ENCODE measurements around the gene TOX3.

Gene TOX3

DNA sequence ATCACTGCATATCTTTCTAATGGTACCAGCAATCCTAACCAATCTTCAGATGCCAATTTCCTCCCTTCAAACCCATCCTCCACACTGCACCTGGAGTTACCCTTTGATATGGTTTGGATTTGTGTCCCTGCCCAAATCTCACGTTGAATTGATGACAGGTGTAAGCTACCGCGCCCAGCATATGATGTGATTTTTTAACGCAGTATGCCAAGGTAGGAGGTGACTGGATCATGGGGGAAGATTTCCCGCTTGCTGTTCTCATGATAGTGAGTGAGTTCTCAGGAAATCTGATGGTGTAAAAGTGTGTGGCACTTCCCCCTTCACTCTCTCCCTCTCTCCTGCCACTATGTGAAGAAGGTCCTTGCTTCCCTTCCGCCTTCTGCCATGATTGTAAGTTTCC lies 57.0 kb downstream of the TOX3 start:
- DNase-seq: no peak

DNA sequence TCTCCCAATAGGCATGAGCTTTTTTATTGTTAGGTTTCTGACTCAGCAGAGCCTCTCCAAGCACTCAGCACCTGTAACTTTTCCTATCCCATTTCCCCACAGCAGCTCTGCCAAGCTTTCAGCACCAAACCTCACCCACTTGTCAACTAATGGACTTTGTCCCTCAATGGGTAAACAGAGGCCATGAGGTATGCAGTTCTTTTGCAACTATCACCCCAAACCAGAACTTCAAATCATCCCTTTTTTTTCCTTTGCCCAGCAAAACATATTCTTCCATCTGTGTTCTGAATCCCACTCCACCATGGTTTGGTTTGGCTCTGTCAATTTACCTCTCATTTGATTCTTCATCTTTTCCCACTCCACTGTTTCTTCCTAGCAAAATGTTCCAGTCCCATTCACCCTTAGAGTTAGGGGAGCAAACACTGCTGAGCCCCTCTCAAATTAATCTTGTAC lies 58.1 kb downstream of the TOX3 start:
- no peak for DNase-seq

DNA sequence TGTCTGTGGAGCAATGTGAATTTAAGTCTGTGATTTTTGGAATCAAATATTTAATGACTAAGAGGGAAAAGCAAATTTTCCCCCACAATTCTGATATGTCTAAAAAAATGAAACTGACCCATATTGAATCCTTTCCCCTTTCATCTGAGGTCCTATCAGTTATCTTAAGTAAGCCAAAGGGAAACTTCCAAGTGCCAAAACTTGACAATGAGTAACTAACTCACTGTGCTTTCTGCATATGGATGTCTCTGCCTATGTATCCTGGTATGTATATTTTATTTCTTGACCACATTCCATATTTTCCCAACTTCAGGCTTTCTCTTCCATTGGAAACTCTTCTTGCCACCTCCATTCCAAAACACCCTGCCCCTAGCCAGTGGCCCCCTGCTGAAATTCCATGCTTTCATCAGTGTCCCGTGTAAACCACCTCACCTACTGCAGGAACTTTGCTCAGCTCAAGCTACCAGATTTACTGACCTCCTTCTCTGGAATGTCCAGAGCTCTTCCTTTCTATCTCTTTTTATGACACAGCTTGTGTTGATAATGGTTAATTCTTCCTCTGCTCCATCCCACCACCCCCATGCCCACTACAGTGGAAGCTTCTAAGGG lies 59.0 kb downstream of the TOX3 start:
- DNase-seq: no peak

DNA sequence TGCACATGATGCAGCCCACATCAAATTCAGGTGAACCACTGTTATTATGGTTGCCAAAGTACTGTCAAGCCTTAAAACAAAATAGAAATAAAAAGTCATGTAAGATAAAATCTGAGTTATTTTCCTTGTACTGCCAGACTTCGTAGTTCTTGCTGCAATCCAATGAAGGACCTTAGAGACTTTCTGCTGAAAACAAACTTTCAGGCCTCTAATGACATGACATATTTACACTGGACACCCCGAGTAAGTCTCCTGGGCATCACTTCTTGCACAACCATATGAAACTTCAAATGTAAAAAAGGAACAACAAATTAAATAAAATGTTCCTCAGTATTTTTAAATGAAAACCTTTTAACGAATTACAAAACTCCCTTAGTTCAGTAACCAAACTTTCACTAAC lies 66.7 kb downstream of the TOX3 start:
- DNase-seq: no peak

DNA sequence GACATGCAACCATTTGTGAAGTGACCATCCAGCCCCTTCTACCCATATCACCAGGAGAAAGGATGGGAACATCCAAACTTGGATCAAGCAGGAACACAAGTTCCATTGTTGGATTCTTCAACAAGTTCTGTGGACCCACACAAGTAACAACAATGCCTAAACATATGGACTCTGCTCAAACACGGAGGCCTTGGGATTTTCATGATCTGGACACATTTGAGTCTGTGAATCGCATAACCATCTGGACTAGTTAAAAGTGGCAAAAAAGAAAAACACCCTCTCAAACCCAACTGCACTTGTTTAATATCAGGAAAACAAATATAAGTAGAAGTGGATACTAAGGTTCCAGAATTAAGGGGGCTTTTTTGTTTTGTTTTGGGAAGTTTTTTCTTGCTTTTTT lies 70.8 kb downstream of the TOX3 start:
- no peak for DNase-seq

DNA sequence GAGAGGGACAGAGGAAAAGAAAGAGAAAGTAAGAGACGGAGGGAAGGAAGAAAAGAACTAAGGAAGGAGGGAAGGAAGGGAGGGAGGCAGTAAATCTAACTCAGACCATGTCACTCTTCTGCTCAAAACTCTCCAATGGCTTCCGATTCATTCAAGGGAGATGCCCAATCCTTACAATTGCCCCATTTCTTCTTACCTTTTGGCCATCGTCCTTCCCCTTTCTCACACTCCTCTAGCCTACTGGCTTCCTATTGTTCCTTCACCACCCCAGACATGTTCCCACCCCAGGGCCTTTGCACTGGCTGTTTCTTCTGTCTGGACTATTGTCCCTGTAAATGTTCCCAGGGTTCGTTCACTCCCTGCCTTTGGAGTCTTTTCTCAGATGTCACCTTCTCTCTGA lies 72.3 kb downstream of the TOX3 start:
- no peak for DNase-seq

DNA sequence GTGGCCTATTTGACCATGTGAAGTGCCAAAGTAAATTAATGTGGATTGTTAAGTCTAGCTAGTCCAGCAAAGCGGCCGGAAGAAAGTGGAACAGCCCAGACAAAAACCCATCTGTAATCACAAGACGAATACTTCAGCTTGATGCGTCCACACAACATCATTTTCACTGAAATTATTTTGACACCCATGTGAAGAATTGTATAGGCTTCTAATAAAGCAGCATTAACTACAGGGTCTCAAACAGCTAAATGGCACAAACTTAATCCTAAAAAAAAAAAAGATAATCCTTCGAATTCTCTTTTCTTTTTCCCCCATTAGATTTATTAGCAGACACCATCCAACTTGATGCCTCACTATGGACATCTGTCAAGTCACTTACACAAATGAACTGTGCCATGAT lies 73.8 kb downstream of the TOX3 start:
- DNase-seq: no peak

DNA sequence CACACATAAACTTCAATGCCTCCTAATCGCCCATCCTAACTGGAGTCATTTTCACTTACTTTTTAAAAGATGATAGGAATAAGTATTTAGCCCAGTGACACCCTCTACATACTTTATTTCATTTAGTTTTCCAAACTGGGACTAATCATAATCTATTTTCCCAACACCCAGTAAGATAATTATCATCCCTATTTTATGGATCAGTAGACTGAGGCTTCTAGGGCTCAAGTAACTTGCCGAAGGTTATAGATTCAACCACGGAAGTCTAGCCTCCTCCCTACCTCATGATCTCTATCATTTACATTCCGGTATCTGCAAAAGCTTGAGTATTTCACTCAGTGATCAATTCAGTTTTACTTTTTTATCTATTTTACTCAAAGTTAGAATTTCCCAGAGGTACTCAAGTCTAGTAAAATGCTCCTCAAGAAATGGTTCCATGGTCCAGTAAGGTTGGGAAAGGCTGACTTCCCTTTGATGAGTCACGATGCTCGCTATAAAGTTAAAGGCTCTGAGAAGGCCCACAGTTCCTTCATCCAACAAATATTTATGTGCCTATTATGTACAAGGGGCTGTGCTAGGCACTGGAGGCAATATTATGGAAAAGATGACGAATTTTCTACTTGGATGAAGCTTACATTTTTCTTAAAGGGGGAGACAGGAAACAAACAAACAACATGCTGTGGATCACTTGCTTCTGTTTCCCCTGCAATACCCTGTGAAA lies 75.1 kb downstream of the TOX3 start:
- no peak for DNase-seq

DNA sequence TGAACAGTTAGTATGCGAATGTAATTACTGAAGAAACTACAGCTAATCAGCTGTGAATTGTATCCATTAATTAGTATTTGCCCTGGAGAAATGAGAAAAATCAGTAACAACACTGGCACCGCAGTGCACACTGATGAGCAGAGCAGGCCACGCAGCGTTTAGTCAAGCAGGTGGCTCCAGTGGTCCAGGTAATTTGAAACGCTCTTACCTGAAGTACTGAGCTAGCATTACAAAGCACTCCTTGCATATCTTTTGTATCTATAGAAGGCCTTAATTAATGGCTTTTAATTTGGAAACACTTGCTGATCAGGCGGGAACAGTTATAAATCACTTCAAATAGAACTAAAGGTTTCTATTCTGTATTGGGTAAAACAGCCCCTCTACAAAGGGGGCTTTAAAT lies 76.4 kb downstream of the TOX3 start:
- peak; percentile 30 for DNase-seq

DNA sequence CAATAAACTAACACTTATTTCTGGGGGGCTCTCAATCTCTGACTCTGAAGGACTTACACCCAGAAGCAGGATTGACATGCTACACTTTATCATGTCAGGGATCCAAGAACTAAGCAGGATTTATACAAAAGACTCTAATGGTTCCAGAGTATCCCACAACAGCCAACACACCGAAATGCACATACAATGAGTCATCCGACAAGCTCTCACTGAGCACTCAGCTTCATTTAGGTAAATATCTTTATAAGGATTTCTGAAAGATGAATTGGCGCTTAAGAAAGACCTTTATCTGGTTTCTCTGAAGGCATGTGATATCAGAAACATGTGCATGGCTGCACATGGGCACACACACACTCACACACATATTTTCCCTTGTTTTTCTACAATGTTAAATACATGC lies 77.2 kb downstream of the TOX3 start:
- DNase-seq: peak; percentile 39

DNA sequence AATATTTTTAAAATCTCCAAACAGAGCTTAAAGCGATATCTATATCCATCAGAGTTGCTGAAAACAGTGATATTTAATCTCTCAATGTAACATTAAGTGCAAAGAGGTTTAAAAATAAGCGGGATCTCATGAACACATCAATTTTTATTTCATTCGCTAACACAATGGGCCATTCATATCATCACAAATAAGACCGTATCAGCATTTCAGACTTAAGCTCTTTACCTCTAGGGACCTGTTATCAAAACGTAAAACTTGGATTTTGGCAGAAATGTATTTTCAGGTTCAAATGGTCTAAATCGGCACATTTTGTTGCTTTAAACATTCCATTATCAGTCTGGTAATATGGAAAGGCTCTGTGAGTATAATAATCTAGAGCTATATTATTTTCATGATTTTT lies 77.9 kb downstream of the TOX3 start:
- DNase-seq: no peak

DNA sequence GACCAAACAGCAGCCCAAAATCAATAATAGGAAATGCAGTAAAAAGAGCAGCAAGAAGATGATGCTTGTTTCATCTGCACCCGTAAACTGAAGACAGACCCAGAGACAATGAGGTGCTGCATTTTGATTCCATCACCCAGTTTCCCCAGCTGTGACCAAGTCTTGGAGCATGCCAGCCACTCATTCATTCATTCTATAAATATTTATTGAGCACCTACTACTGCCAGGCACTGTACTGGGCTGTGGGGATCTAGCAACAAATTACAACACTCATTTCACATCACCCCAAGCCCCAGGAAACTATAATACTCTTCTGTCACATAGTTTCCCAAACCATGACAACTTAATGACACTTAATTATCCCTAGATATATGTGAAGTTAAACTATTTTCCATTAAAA lies 79.2 kb downstream of the TOX3 start:
- DNase-seq: no peak

DNA sequence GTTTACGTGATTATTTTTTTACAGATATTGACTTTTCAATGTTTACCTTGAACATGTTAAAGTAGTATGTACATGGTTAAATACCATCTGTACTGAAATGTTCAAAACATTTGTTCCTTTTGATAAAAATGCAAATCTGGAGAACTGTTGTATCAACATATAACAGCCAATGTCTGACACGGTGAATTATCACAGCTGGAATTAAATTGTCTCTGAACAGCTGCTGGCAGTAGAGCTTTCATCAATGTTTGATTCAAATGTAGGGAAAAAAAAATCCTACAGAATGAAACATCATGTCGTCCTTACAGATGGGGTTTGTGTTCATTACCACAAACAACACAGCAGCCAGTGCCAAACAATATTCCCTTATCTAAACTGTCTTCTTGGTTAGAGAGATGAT lies 79.9 kb downstream of the TOX3 start:
- no peak for DNase-seq

DNA sequence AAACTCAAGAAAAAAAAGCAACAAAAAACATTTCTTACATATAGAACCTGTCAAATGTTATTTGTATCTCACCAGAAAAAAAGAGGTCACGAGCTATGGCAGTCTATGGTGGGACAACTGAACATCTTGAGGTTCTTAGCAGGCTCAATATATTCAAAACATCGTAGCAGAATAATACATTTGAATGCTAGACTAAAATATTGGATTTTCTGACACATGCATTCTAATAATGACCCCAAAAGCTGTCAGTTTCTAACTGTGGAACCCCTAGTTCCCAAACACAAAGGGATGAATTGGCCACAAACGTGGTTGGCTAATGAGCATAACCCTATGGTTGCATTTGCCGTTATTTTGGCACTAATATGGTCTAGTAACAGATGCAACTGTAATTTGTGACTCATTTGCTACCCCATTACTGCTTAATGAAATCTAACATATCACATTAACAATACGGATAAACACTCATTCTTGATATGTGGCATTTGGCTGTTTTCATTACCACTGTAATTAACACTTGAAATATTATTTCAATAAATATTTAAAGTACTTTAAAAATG lies 81.2 kb downstream of the TOX3 start:
- no peak for DNase-seq

DNA sequence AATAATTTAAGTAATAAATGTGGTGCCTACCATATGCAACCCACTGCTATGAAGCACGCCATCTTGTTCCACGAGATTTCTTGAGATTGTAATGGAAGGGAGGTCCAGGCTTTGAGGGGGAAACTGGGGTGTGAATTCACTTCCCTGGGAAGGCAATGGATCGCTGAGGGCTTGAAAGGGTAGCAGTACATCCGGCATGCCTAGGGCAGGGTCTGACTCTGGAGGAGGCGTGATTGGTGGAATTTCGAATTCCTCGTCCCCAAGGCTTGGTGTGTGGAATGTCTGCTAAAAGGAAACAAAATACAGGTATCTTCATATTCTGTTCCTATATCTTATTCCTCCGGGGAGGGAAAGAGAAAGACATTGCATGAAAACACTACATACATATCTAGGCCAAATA lies 83.0 kb downstream of the TOX3 start:
- no peak for DNase-seq

DNA sequence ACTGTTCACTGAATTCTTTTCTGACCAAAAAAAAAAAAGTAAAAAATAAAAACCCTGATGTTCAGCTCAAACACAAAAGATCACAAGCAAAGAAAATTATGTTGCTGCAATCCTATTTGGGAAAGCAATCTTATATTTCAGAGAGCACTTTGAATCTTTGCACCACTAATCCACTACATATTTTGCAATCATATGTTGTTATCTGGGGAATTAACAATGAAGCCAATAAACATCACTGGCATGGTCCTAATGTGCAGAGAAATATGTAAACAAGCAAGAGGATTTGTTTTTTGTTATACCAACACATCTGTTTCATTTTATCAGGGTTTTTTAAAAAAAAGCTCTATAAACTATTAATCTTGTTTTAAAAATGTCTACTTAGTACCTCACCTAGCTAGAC lies 84.1 kb downstream of the TOX3 start:
- DNase-seq: no peak

DNA sequence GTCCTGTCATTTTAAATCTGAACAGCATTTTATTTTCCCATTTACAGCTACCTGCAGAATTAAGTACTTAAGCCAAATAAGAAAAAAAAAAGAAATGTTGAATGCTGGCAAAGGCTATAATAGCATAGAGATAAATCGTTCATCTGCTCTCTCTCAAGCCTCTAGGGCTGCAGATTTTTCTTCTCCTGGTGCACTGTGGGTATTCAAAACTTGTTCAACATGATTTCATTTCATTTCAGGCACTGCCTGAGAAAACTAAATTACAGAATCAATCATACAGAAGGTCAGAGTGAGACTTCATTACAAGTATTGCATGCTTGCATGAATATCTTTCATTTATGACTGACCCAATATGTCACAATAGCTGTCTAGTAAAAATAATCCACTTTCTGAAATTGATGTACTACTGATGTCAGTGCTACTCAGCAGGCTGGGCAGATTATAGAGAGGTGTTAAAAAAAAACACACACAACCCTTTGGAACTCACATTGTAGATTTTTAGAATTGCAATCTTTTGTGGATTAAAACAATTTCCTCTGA lies 86.2 kb downstream of the TOX3 start:
- DNase-seq: no peak

DNA sequence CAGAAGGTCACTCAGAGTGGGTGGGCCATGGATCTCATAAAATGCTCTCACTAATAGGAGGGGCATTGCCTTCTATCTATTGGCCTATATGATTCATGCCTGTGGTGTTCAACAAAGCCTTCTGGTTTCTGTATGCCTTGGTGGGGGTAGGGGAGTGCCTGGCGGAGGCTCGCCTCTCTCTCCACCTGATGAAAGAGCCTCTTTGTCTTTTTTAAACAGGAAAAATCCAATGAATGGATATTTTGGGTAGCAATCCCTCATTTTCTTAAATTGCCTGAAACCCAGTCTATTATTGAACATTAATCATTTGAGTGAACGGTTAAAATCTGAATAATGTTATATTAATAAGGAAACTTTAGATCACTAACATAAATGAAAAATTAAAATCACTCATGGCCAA lies 90.6 kb downstream of the TOX3 start:
- no peak for DNase-seq

DNA sequence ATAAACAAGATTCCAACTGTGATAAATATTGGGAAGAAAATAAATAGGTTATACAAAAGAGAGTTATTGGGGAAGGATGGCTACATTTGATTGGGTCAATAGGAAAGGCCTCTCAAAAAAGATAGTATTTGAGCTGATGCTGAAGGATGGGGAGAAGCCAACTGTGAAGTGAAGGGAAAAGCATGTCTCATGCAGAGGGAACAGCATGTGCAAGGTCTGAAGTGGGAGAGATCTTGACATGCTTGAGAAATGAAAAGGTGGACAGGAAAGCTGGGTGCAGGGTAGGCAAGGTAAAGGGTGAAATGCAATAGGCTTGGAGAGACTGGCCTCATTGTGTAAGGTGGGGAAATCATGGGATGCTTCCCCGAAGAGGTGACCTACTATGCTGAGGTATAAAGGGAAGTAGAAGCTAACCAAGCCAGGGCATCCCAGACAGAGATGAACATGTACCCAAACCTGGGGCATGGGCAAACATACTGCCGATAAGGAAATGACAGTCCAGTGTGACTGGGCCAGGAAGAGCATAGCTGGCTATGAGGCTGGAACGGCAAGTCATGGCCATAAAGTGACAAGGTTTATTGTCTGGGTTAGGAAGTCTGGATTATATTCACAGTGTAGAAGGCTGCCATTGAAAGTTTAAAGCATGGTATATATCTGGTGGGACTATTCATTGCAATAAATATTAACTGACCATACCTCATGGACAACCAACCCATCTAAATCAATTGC lies 91.2 kb downstream of the TOX3 start:
- no peak for DNase-seq

DNA sequence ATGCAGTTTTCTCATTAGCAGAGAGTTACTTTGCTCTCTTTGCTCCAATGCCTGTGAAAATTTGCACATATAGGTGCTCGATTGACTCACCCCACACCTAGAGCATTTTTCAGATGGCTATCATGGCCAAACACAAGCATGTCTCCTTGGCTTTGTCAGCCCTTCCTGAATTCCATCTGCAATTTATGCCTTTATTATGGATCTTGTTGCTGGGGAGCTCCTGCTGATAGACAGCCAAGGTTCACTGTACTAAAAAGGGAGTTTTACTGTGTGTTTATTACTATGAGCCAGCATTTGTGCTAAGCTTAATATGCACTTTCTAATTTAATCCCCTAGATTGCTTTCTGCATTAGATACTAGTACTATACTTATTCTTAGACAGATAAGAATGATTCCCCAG lies 93.3 kb downstream of the TOX3 start:
- DNase-seq: no peak

DNA sequence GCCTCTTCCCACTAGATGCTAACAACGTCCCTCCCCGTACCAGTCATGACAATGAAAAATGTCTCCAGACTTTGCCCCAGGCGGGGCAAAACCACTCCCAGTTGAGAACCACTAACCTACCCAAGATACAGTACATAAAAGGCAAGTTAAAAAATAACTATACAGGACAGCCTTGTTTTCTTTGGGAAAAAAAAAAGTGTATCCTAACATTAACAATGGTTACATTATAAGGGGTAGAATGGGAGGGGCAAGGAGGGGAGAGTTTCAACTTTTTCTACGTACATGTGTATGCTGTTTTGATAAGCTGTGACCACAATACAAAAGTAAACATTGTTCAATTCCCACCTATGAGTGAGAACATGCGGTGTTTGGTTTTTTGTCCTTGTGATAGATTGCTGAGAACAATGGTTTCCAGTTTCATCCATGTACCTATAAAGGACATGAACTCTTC lies 94.9 kb downstream of the TOX3 start:
- no peak for DNase-seq

DNA sequence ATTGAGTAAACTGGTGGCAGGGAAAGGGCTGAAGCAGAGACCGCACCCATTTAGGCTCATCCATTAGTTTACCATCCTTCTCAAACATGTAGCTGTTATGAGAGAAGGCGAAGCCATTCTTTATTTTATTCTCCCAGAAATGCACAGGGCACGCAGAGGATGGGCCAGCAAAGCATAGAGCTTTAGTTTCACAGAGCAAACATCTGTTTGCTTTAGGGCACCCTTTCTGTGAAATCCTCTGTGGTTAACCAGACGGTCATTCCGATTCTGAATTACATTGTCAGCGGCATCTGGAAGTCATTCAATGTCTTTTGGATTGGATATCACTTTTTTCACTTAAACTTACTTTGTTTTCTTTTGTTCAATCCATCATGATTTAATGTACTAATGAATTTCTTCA lies 96.0 kb downstream of the TOX3 start:
- DNase-seq: no peak

DNA sequence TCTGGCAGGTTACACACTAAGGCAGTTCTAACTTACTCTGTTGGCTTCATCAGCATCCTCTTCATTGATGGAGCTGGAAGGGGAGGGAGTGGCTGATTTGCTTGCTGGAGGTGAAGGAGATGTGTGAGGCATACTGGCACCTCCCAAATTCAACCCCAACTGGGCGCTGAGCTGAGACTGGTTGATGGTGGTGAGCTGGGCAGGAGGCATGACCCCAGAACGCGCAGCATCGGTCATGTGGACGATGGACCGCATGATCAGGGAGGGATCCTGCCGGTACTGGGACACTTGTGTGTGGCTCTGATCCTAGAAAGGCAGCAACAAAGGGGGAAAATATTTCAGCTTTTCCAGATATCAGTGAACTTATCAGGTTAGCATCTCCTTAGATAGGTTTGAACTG lies 96.7 kb downstream of the TOX3 start:
- DNase-seq: no peak

DNA sequence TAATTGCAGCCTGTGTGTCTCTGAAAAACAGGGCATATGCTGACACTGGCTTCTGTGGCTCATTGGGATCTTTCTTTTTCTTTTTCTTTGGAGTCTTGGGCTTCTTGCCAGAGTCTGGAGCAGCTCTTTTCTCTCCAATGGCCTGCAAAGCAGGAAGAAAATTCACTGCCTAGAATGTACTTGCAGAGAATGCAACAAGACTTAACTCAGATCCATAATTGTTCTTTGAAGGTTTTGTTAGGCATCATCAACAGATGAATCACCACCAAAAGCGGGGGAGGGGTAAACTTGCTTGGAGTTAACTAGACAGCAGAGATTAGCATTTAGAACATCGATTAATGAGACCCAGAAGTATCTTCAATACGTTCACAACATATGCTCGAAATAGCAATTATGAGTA lies 100.9 kb downstream of the TOX3 start:
- no peak for DNase-seq

Data from NCI-H2029 treated with DMSO at 0.1 percent for 48 hours (cell line).